ENCODE data around the gene LMAN1. TPM values are rescaled to one million over a fixed set of nuclear protein-coding genes. Genes with fewer than 3 reads are reported as not detected.

The LMAN1 gene
- total RNA-seq, 2 experiments from 2014 or later, result 118 TPM

DNA sequence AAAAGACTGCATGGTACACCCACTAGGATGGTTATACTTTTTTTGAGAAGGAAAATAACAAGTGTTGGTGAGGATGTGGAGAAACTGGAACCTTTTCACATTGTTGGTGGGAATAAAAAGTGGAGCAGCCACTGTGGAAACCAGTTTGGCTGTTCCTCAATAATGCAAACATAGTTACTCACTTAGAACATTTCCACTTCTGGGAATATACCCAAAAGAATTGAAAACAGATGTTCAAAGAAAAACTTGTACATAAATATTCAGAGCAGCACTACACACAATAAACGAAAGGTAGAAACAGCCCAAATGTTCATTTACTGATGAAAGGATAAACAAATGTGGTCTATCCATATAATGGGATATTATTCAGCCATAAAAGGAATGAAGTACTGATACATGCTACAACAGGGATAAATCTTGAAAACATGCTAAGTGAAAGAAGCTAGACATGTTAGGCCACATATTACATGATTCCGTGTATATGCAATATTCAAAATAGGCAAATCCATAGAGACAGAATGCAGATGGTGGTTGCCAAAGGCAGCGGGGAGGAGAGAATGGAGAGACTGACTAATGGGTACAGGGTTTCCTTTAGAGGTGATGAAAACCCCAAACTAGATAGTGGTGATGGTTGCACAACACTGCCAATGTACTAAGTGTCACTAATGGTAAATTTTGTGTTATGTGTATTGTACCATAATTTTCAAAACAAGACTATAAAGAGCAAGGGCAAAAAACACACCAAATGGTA, 20.9 kb upstream of the LMAN1 start:
- no peak for DNase-seq
- H3K27me3 Mint-ChIP-seq, result peaks cover 25% of the 10 kb centered on the region
- H3K27ac Mint-ChIP-seq, result no peak overlapping the region

DNA sequence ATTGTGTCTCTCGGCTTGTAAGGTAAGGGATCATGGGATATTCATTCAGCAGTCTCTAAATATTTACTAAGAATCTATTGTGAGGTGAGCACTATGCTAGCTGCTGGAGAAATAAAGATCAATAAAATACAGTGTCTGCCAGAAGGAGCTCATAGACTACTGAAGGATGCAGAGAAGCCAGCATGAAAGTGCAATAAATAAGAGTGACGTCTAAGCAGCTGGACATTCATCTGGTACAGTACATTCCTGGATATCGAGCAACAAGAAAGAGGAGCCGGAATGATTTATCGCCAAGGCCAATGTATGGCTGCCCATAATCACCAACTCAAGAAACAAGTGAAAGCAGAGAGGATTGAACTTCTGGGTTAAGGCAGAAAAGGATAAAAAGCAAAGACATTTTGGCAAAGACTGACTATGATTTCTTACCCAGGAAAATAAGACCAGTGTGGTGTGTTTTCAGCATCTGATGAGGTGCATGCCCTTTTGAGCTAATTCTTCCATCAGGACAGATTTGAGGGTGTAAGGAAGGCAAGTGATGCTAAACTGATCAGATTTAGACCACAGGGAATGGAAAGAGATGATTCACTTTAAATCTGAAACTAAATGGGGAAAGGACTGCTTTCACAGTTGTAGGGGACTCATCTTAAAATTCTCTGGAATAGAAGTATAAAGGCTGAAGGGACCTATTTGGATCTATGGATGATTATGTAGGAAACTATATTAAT, 18.7 kb upstream of the LMAN1 start:
- Mint-ChIP-seq H3K27ac (peak overlapping the region; percentile 46), H3K36me3 (no peaks in the 10 kb centered on the region), H3K9me3 (no peaks in the 10 kb centered on the region), H3K4me3 (no peak overlapping the region), H3K27me3 (peaks cover 32% of the 10 kb centered on the region), H3K4me1 (peaks cover 17% of the 10 kb centered on the region)
- DNase-seq, result no peak

More for the DNA sequence above, 20.9 kb upstream of the LMAN1 start:
- no peak overlapping the region for H3K4me3 Mint-ChIP-seq
- no peaks in the 10 kb centered on the region for H3K36me3 Mint-ChIP-seq
- H3K9me3 Mint-ChIP-seq, result no peaks in the 10 kb centered on the region
- H3K4me1 Mint-ChIP-seq, result peaks cover 17% of the 10 kb centered on the region

GRCh38 chr18:59376351-59376935, 17.4 kb upstream of the LMAN1 start:
- Mint-ChIP-seq H3K27me3 (peaks cover 32% of the 10 kb centered on the region), H3K4me1 (peaks cover 17% of the 10 kb centered on the region), H3K27ac (no peak overlapping the region), H3K9me3 (no peaks in the 10 kb centered on the region), H3K4me3 (no peak overlapping the region), H3K36me3 (no peaks in the 10 kb centered on the region)
- no peak for DNase-seq

GRCh38 chr18:59374128-59374527, 15.1 kb upstream of the LMAN1 start:
- no peaks in the 10 kb centered on the region for H3K9me3 Mint-ChIP-seq
- H3K4me1 Mint-ChIP-seq, result peaks cover 17% of the 10 kb centered on the region
- DNase-seq, result no peak
- no peaks in the 10 kb centered on the region for H3K36me3 Mint-ChIP-seq
- peaks cover 16% of the 10 kb centered on the region for H3K27me3 Mint-ChIP-seq
- H3K27ac Mint-ChIP-seq, result no peak overlapping the region
- H3K4me3 Mint-ChIP-seq, result no peak overlapping the region

GRCh38 chr18:59372975-59373374, 13.9 kb upstream of the LMAN1 start:
- Mint-ChIP-seq H3K9me3 (no peaks in the 10 kb centered on the region), H3K36me3 (no peaks in the 10 kb centered on the region), H3K27ac (no peak overlapping the region), H3K4me1 (peaks cover 7% of the 10 kb centered on the region), H3K27me3 (peaks cover 12% of the 10 kb centered on the region), H3K4me3 (no peak overlapping the region)
- DNase-seq, result no peak

DNA sequence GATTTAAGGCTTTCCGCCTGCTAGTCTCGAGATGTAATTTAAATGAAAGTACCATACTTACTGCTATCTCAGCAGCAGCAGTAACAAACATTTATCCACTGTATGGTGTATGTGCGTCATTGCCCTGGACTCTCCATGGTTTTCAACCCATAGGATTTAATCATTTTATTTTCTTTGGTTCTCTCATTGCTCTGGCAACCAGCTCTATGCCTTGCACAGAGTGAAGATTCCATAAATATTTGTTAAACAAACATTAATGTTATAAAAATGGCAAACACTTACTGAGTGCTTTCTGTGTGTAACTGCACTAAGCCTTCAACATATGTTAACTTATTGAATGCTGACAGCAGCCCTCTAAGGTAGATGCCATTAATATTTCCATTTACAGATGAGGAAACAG, 1.3 kb upstream of the LMAN1 start:
- Mint-ChIP-seq H3K27ac (no peak overlapping the region), H3K27me3 (no peaks in the 10 kb centered on the region), H3K9me3 (no peaks in the 10 kb centered on the region), H3K4me3 (peak overlapping the region; percentile 24), H3K4me1 (peaks cover 28% of the 10 kb centered on the region), H3K36me3 (peaks cover 17% of the 10 kb centered on the region)
- DNase-seq, result no peak

- Mint-ChIP-seq H3K27me3 (no peaks in the 10 kb centered on the region), H3K4me1 (peaks cover 34% of the 10 kb centered on the region)
Measured at GRCh38 chr18:59359576-59359952, 499 bp upstream of the LMAN1 start.

DNA sequence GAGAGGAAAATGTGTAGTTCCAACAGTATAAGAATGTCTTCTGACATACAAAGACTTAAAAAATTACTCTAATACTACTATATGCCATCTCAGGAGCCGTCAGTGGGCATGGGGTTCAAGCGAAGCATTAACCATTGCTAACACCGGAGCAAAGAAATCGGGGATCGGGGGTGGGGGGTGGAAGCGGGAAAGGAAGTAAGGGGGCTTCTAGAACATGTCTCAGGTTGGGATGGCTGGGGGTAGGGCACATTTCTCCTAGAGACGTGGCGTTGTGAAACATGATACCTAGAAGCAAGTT, 702 bp downstream of the LMAN1 start:
- Mint-ChIP-seq H3K27ac (peak overlapping the region; percentile 95), H3K27me3 (no peaks in the 10 kb centered on the region), H3K36me3 (peaks cover 27% of the 10 kb centered on the region), H3K4me1 (peaks cover 35% of the 10 kb centered on the region), H3K9me3 (no peaks in the 10 kb centered on the region), H3K4me3 (peak overlapping the region; percentile 87)
- DNase-seq, result no peak

More at GRCh38 chr18:59359576-59359952, 499 bp upstream of the LMAN1 start:
- DNase-seq, result no peak
- Mint-ChIP-seq H3K4me3 (peak overlapping the region; percentile 72), H3K27ac (peak overlapping the region; percentile 66), H3K9me3 (no peaks in the 10 kb centered on the region), H3K36me3 (peaks cover 25% of the 10 kb centered on the region)

DNA sequence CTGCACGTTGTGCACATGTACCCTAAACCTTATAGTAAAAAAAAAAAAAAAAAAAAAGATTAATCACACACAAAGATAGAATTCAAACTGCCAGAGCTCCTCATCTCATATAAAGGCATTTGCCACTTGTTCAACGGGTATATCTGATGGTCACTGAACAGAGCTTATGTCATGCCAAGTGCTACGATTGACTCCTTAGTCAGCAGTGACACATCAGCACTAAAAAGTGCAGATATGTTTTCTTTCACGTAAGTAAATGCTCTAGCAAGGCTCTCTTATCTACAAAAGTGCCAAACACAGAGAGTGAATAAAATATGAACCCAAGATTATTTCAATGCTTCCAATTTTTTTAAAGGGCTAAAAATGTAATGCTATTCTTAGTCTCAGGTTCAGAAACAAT, 1.1 kb downstream of the LMAN1 start:
- DNase-seq, result no peak
- Mint-ChIP-seq H3K9me3 (no peaks in the 10 kb centered on the region), H3K27me3 (no peaks in the 10 kb centered on the region), H3K4me3 (peak overlapping the region; percentile 87), H3K27ac (peak overlapping the region; percentile 95), H3K36me3 (peaks cover 31% of the 10 kb centered on the region), H3K4me1 (peaks cover 39% of the 10 kb centered on the region)

DNA sequence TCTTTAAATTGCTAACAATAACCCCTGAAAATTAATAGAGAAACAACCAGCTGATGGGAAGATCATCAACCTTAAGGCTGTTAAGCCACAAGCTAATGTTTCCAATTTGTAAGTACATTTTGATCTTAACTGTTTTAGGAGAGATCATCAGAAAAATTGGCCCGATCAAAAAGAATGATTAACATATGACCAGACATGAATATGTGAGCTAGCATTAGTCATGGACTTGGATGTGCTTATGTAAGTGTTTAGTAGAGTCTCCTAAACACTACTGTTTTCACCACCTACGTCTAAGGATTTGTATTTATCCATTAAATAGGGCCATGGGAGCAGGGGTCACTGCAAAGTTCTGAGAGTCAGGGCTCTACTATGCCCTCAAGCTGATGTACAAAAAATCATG, 4.3 kb downstream of the LMAN1 start:
- DNase-seq, result no peak
- H3K27me3 Mint-ChIP-seq, result no peaks in the 10 kb centered on the region
- H3K27ac Mint-ChIP-seq, result no peak overlapping the region
- no peak overlapping the region for H3K4me3 Mint-ChIP-seq
- peaks cover 51% of the 10 kb centered on the region for H3K4me1 Mint-ChIP-seq
- no peaks in the 10 kb centered on the region for H3K9me3 Mint-ChIP-seq
- H3K36me3 Mint-ChIP-seq, result peaks cover 52% of the 10 kb centered on the region

GRCh38 chr18:59353079-59353680, 5.9 kb downstream of the LMAN1 start:
- DNase-seq, result no peak
- Mint-ChIP-seq H3K27me3 (no peaks in the 10 kb centered on the region), H3K27ac (no peak overlapping the region), H3K36me3 (peaks cover 60% of the 10 kb centered on the region), H3K4me1 (peaks cover 48% of the 10 kb centered on the region), H3K4me3 (no peak overlapping the region), H3K9me3 (no peaks in the 10 kb centered on the region)

DNA sequence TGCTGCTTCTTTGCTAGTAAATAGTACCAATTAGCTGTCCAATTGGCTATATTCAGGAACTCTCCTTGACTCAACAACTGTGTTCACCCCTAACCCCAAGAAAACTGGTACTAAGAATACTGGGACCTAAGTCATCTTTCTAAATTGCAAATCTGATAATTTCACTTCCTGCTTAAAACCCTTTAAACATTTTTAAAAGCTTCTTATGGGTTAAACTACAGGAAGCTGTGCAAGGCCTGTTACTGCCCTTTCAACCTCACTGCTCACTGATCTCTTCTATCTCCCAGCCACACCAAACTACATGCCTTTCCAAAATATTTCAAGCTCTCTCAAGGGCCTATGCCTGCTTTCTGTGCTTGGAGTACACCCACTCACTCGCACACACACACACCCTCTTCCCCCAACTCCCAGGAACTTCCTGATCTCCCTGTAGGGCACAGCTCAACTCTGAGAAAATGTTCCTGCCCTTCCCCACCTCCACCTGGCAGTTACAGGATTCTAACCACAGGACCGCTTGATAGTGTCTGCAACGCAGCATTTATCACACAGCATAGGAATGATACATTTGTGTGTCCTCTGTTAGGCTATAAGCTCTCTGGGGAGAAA, 6.7 kb downstream of the LMAN1 start:
- Mint-ChIP-seq H3K9me3 (no peaks in the 10 kb centered on the region), H3K4me1 (peaks cover 46% of the 10 kb centered on the region), H3K36me3 (peaks cover 64% of the 10 kb centered on the region), H3K27ac (peak overlapping the region; percentile 42), H3K4me3 (no peak overlapping the region), H3K27me3 (no peaks in the 10 kb centered on the region)
- DNase-seq, result no peak

- H3K36me3 Mint-ChIP-seq, result peaks cover 81% of the 10 kb centered on the region
- no peak for DNase-seq
- no peaks in the 10 kb centered on the region for H3K27me3 Mint-ChIP-seq
- no peak overlapping the region for H3K27ac Mint-ChIP-seq
- H3K9me3 Mint-ChIP-seq, result peaks cover 39% of the 10 kb centered on the region
- peaks cover 43% of the 10 kb centered on the region for H3K4me1 Mint-ChIP-seq
- H3K4me3 Mint-ChIP-seq, result no peak overlapping the region
Measured at GRCh38 chr18:59345556-59345955, 13.5 kb downstream of the LMAN1 start.

GRCh38 chr18:59344996-59345395, 14.1 kb downstream of the LMAN1 start:
- Mint-ChIP-seq H3K27ac (no peak overlapping the region), H3K36me3 (peaks cover 86% of the 10 kb centered on the region), H3K9me3 (peaks cover 41% of the 10 kb centered on the region), H3K4me3 (no peak overlapping the region), H3K27me3 (no peaks in the 10 kb centered on the region), H3K4me1 (peaks cover 49% of the 10 kb centered on the region)
- no peak for DNase-seq

DNA sequence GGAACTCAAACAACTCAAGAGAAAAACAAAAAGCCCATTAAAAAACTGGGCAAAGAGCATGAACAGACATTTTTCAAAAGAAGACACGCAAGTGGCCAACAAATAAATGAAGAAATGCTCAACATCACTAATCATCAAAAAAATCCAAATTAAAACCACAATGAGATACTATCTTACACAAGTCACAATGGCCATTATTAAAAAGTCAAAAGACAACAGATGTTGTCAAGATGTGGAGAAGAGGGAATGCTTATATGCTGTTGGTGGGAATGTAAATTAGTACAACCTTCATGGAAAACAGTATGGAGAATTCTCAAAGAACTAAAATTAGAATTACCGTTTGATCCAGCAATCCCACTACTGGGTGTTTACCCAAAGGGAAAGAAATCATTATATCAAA, 15.1 kb downstream of the LMAN1 start:
- no peak for DNase-seq
- peaks cover 50% of the 10 kb centered on the region for H3K4me1 Mint-ChIP-seq
- no peak overlapping the region for H3K27ac Mint-ChIP-seq
- peaks cover 41% of the 10 kb centered on the region for H3K9me3 Mint-ChIP-seq
- H3K36me3 Mint-ChIP-seq, result peaks cover 89% of the 10 kb centered on the region
- no peaks in the 10 kb centered on the region for H3K27me3 Mint-ChIP-seq
- H3K4me3 Mint-ChIP-seq, result no peak overlapping the region
